OCI-LY1 (cell line): ENCODE measurements around the gene GPR143.

ENCODE experiments used
- H2AFZ ChIP-seq: fragments of 200-600 bp; sonication (generic), shearing (Covaris generic); 2 replicates; pipeline ENCODE4 v1.6.0; 2014; ENCODE audit warnings: antibody characterized with exemption, mild to moderate bottlenecking, low read length
- H3F3A ChIP-seq: fragments of 200-600 bp; sonication (generic), shearing (Covaris generic); 2 replicates; pipeline ENCODE4 v1.6.0; 2014; ENCODE audit warnings: mild to moderate bottlenecking, antibody characterized with exemption, low read length, moderate library complexity; ENCODE audit not compliant: insufficient read depth
- H3K27ac ChIP-seq: fragments of 200-600 bp; sonication (generic); 2 replicates; pipeline ENCODE4 v1.5.1; 2014; ENCODE audit warnings: low read length, mixed run types, mild to moderate bottlenecking, low read depth; ENCODE audit not compliant: poor library complexity, severe bottlenecking
- H3K27me3 ChIP-seq: fragments of 200-600 bp; sonication (generic); 2 replicates; pipeline ENCODE4 v1.6.0; 2014; ENCODE audit warnings: antibody characterized with exemption, mild to moderate bottlenecking, low read length, moderate library complexity; ENCODE audit not compliant: insufficient read depth
- H3K36me3 ChIP-seq: fragments of 200-600 bp; sonication (generic); 2 replicates; pipeline ENCODE4 v1.6.1; 2014; ENCODE audit warnings: mild to moderate bottlenecking, antibody characterized with exemption, low read length, moderate library complexity, mixed read lengths; ENCODE audit not compliant: insufficient read depth
- H3K4me1 ChIP-seq: fragments of 200-600 bp; sonication (generic); 2 replicates; pipeline ENCODE4 v1.5.1; 2014; ENCODE audit warnings: mild to moderate bottlenecking, low read length, moderate library complexity; ENCODE audit not compliant: insufficient read depth, severe bottlenecking
- H3K4me2 ChIP-seq: fragments of 200-600 bp; sonication (generic), shearing (Covaris generic); 2 replicates; pipeline ENCODE4 v1.6.1; 2014; ENCODE audit warnings: low read length
- H3K4me3 ChIP-seq: fragments of 200-600 bp; sonication (generic); 2 replicates; pipeline ENCODE4 v1.5.1; 2014; ENCODE audit warnings: low read length, low read depth, mild to moderate bottlenecking, mixed read lengths; ENCODE audit not compliant: poor library complexity, severe bottlenecking
- H3K79me2 ChIP-seq: fragments of 200-600 bp; shearing (Covaris generic); 2 replicates; pipeline ENCODE4 v1.6.1; 2016; ENCODE audit warnings: mixed run types, low read length, mixed read lengths; ENCODE audit not compliant: insufficient read depth
- H3K9ac ChIP-seq: fragments of 200-600 bp; sonication (generic), shearing (Covaris generic); 2 replicates; pipeline ENCODE4 v1.6.1; 2014; ENCODE audit warnings: mild to moderate bottlenecking, low read length, mixed read lengths
- H3K9me2 ChIP-seq: fragments of 200-600 bp; sonication (generic), shearing (Covaris generic); 2 replicates; pipeline ENCODE4 v1.6.1; 2014; ENCODE audit warnings: low read depth, mild to moderate bottlenecking, low read length, mixed read lengths
- H3K9me3 ChIP-seq: fragments of 200-600 bp; shearing (Covaris generic); 2 replicates; pipeline ENCODE4 v1.6.1; 2014; ENCODE audit warnings: low read length, mixed read lengths
- H4K20me1 ChIP-seq: fragments of 200-600 bp; sonication (generic), shearing (Covaris generic); 2 replicates; pipeline ENCODE4 v1.6.0; 2016; ENCODE audit warnings: mild to moderate bottlenecking, low read length; ENCODE audit not compliant: insufficient read depth
- EZH2 ChIP-seq: fragments of 200-600 bp; sonication (generic), shearing (Covaris generic); IDR thresholded peaks from 2 replicates; pipeline ENCODE4 v1.8.0; 2017; ENCODE audit warnings: borderline replicate concordance, mixed run types, mild to moderate bottlenecking, antibody characterized with exemption, low read length, moderate library complexity, mixed read lengths
- TF ChIP-seq, protein P1 (sequence below): fragments of 200-600 bp; sonication (generic), shearing (Covaris generic); IDR thresholded peaks from 2 replicates; pipeline ENCODE4 v1.5.1; 2017; ENCODE audit warnings: mild to moderate bottlenecking, antibody characterized with exemption, low read length, moderate library complexity, mixed read lengths

The GPR143 gene

DNA sequence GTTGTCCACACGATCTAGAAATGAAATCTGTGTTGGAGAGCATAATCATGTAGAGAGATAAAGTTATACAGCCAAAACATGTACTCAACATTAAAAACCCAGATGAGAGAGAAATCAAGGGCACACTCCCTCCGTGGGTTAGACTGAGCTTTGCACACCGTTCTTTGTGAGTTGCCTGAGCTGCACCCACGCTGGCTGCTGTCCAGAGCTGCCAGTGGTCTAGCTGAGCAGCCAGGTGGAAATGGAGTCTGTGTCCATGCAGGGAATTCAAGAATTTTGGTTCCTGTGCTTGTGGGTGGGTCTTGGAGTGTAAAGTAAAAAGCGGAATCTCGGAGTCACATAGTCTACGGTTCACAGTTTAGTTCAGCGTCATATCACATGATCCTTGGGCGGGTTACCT, 84.6 kb downstream of the GPR143 start:
- Histone ChIP-seq H2AFZ (no peak overlapping the region), H3K4me2 (no peak overlapping the region), H3K9ac (no peak overlapping the region), H3K79me2 (no peaks in the 10 kb centered on the region), H4K20me1 (no peaks in the 10 kb centered on the region), H3K36me3 (peaks cover 21% of the 10 kb centered on the region), H3F3A (no peaks in the 10 kb centered on the region), H3K9me2 (no peaks in the 10 kb centered on the region), H3K27me3 (no peaks in the 10 kb centered on the region), H3K27ac (no peak overlapping the region), H3K4me3 (no peak overlapping the region), H3K4me1 (no peaks in the 10 kb centered on the region), H3K9me3 (no peaks in the 10 kb centered on the region)
- TF ChIP-seq EZH2, result no peak
- TF ChIP-seq, protein P1, sequence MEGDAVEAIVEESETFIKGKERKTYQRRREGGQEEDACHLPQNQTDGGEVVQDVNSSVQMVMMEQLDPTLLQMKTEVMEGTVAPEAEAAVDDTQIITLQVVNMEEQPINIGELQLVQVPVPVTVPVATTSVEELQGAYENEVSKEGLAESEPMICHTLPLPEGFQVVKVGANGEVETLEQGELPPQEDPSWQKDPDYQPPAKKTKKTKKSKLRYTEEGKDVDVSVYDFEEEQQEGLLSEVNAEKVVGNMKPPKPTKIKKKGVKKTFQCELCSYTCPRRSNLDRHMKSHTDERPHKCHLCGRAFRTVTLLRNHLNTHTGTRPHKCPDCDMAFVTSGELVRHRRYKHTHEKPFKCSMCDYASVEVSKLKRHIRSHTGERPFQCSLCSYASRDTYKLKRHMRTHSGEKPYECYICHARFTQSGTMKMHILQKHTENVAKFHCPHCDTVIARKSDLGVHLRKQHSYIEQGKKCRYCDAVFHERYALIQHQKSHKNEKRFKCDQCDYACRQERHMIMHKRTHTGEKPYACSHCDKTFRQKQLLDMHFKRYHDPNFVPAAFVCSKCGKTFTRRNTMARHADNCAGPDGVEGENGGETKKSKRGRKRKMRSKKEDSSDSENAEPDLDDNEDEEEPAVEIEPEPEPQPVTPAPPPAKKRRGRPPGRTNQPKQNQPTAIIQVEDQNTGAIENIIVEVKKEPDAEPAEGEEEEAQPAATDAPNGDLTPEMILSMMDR, result no peak

DNA sequence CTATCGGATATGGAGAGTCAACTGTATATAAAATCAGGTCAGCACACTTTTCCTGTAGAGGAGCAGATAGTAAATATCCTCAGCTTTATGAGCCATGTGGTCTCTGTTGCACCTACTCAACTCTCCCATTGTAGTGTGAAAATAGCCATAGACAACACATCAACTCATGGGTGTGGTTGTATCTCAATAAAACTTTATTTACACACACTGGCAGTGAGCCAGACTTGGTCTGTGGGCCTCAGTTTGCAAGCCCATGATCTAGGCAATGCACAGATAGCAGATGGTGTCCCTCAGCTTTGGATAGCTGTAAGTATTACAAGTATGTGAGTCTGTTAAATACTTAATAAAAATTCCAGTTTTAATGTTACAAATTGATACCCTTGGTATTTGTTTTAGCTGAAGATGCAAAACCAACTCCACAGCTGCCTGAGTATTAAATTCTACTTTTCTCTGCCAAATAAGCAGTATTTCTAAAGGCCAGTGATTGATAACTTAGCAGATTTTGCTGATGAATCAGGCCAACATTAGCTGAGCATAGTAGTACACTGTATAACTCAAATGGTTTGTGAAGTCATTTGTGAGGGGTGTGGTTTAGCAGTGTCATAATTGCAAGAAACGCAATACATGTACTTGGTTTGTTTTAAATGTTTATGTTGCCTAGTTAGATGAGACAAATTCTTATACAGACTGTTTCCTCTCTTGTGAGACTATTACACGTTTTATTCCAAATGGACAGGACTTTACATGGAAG, 87.3 kb downstream of the GPR143 start:
- no peaks in the 10 kb centered on the region for H3K4me1 ChIP-seq
- H3K4me2 ChIP-seq, result no peak overlapping the region
- H3K36me3 ChIP-seq, result peaks cover 16% of the 10 kb centered on the region
- H3K9me2 ChIP-seq, result no peaks in the 10 kb centered on the region
- H3K79me2 ChIP-seq, result no peaks in the 10 kb centered on the region
- H4K20me1 ChIP-seq, result no peaks in the 10 kb centered on the region
- H2AFZ ChIP-seq, result no peak overlapping the region
- H3K4me3 ChIP-seq, result no peak overlapping the region
- no peak for TF ChIP-seq EZH2
- TF ChIP-seq, protein P1, result no peak
- no peaks in the 10 kb centered on the region for H3K9me3 ChIP-seq
- H3K27me3 ChIP-seq, result no peaks in the 10 kb centered on the region
- no peaks in the 10 kb centered on the region for H3F3A ChIP-seq
- H3K9ac ChIP-seq, result no peak overlapping the region
- no peak overlapping the region for H3K27ac ChIP-seq

DNA sequence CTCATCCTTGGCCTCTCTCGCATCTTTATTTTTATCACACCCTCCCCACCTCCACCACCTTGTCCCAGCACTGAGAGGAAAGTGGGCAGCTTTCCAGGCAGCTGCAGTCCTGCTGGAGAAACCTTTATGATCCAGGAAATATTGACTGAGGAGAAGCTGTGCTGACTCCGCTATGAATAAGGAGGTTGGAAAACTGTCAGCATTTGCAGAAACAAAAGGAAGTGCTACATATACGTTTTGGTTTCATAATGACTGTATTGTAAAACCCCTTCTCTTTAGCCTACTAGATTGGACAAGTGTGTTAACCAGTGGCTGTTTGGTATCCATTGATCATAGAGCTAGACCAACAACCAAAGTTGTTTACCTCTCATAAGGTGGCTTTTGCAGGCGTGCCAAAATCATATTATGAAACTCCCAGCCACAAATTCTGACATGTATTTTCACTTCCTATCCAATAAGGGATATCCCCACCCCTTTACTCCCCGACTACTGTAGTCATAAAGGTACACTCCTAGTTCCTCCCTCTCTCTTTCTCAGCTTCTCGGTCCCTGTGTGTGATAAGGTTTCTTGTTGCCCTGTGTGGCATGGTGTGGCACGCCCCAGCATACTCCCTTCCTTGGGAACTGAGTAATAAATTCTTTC, 88.4 kb downstream of the GPR143 start:
- no peak overlapping the region for H3K27ac ChIP-seq
- no peaks in the 10 kb centered on the region for H4K20me1 ChIP-seq
- H2AFZ ChIP-seq, result no peak overlapping the region
- H3K4me3 ChIP-seq, result no peak overlapping the region
- H3K9ac ChIP-seq, result no peak overlapping the region
- TF ChIP-seq, protein P1, result no peak
- no peaks in the 10 kb centered on the region for H3K9me3 ChIP-seq
- no peaks in the 10 kb centered on the region for H3K9me2 ChIP-seq
- H3K4me1 ChIP-seq, result peaks cover 2% of the 10 kb centered on the region
- H3K4me2 ChIP-seq, result no peak overlapping the region
- no peaks in the 10 kb centered on the region for H3K27me3 ChIP-seq
- peaks cover 19% of the 10 kb centered on the region for H3K36me3 ChIP-seq
- H3K79me2 ChIP-seq, result no peaks in the 10 kb centered on the region
- H3F3A ChIP-seq, result no peaks in the 10 kb centered on the region
